GM23338 (cell line): ENCODE data around the gene PRMT9.

Source experiments
- CREB1 ChIP-seq: fragments of 250-450 bp; sonication (Bioruptor Pico); IDR thresholded peaks from 2 replicates; pipeline ENCODE4 v1.5.0; 2020; ENCODE audit warnings: low read depth, mild to moderate bottlenecking, moderate library complexity
- CTCF ChIP-seq, 2 experiments: fragments of 200-600 bp in 1 of 2; sonication (generic) in 1 of 2; conservative IDR thresholded peaks; 2 replicates each; pipeline versions ENCODE4 v1.5.1 to v1.6.1; 2016 to 2017; ENCODE audit warnings: antibody characterized with exemption in 2 of 2, low read depth in 2 of 2, mild to moderate bottlenecking in 2 of 2, moderate library complexity in 1 of 2
- ETS1 ChIP-seq: IDR thresholded peaks from 2 replicates; pipeline ENCODE4 v1.6.1; 2016; ENCODE audit warnings: antibody characterized with exemption
- EZH2 ChIP-seq: fragments of 200-600 bp; sonication (generic); IDR thresholded peaks from one replicate; pipeline ENCODE4 v1.8.0; 2017; ENCODE audit warnings: antibody characterized with exemption, mild to moderate bottlenecking, low read depth; ENCODE audit not compliant: unreplicated experiment
- EZH2phosphoT487 ChIP-seq: fragments of 200-600 bp; sonication (generic); IDR thresholded peaks from one replicate; pipeline ENCODE4 v1.8.1; 2018; ENCODE audit warnings: antibody characterized with exemption; ENCODE audit not compliant: unreplicated experiment
- JUNB ChIP-seq: IDR thresholded peaks from one replicate; pipeline ENCODE4 v1.6.1; 2016; ENCODE audit warnings: antibody characterized with exemption; ENCODE audit not compliant: unreplicated experiment
- NANOG ChIP-seq: IDR thresholded peaks from 2 replicates; pipeline ENCODE4 v1.6.1; 2016; ENCODE audit warnings: antibody characterized with exemption, borderline replicate concordance
- POLR2AphosphoS5 ChIP-seq: IDR thresholded peaks from 2 replicates; pipeline ENCODE4 v1.6.1; 2016; ENCODE audit warnings: antibody characterized with exemption, low read depth
- REST ChIP-seq: IDR thresholded peaks from one replicate; pipeline ENCODE4 v1.6.1; 2018; ENCODE audit warnings: antibody characterized with exemption; ENCODE audit not compliant: unreplicated experiment
- STAT1 ChIP-seq: IDR thresholded peaks from one replicate; pipeline ENCODE4 v1.6.1; 2016; ENCODE audit warnings: antibody characterized with exemption; ENCODE audit not compliant: unreplicated experiment
- ZNF114 ChIP-seq: fragments of 250-450 bp; sonication (Bioruptor Pico); IDR thresholded peaks from 2 replicates; pipeline ENCODE4 v1.5.0; 2020; ENCODE audit warnings: mild to moderate bottlenecking, moderate library complexity
- ZNF331 ChIP-seq: fragments of 250-450 bp; sonication (Bioruptor Pico); IDR thresholded peaks from 2 replicates; pipeline ENCODE4 v1.5.0; 2020; ENCODE audit warnings: low read depth, mild to moderate bottlenecking, moderate library complexity

GRCh38 chr4:147678106-147678505 is 5.9 kb downstream of the PRMT9 start:
- TF ChIP-seq EZH2: no peak
- TF ChIP-seq POLR2AphosphoS5: no peak
- TF ChIP-seq CTCF (conservative IDR thresholded peaks at IDR 0.05; ENCODE audit: low read depth in 2 of 2): no peak
- no peak for TF ChIP-seq EZH2phosphoT487
- no peak for TF ChIP-seq REST
- no peak for TF ChIP-seq ZNF114 (CRISPR knock-in tag)
- TF ChIP-seq JUNB: no peak
- TF ChIP-seq CREB1: no peak
- TF ChIP-seq STAT1: no peak
- no peak for TF ChIP-seq NANOG
- no peak for TF ChIP-seq ETS1
- TF ChIP-seq ZNF331 (CRISPR knock-in tag): no peak
